Parathyroid adenoma (tissue), 2 donors: ENCODE results near the gene SMC2.

ENCODE experiments used
- H2AFZ ChIP-seq: fragments of 300-600 bp; sonication (generic); one replicate; pipeline ENCODE4 v1.7.0; 2017; ENCODE audit warnings: antibody characterized with exemption, mild to moderate bottlenecking
- H3K27ac ChIP-seq: fragments of 300-600 bp; sonication (generic); one replicate; pipeline ENCODE4 v1.7.0; 2017
- H3K27me3 ChIP-seq: fragments of 300-600 bp; sonication (generic); one replicate; pipeline ENCODE4 v1.7.0; 2017; ENCODE audit warnings: low read length; ENCODE audit not compliant: control insufficient read depth, insufficient read depth
- H3K36me3 ChIP-seq: fragments of 300-600 bp; sonication (generic); one replicate; pipeline ENCODE4 v1.7.0; 2017; ENCODE audit warnings: low read length; ENCODE audit not compliant: control insufficient read depth, insufficient read depth
- H3K4me1 ChIP-seq: fragments of 300-600 bp; sonication (generic); one replicate; pipeline ENCODE4 v1.7.0; 2017; ENCODE audit warnings: control low read depth
- H3K4me2 ChIP-seq: fragments of 300-600 bp; sonication (generic); one replicate; pipeline ENCODE4 v1.7.0; 2017; ENCODE audit warnings: low read length
- H3K4me3 ChIP-seq: fragments of 300-600 bp; sonication (generic); one replicate; pipeline ENCODE4 v1.7.0; 2017; ENCODE audit warnings: low read depth, low read length
- H3K79me2 ChIP-seq: fragments of 300-600 bp; sonication (generic); one replicate; pipeline ENCODE4 v1.7.0; 2017; ENCODE audit warnings: control low read depth
- H3K9ac ChIP-seq: fragments of 300-600 bp; sonication (generic); one replicate; pipeline ENCODE4 v1.7.0; 2017; ENCODE audit warnings: mild to moderate bottlenecking
- H3K9me3 ChIP-seq: fragments of 300-600 bp; sonication (generic); one replicate; pipeline ENCODE4 v1.7.0; 2017; ENCODE audit warnings: low read length; ENCODE audit not compliant: control insufficient read depth
- CTCF ChIP-seq: fragments of 300-600 bp; sonication (generic); IDR thresholded peaks from one replicate; pipeline ENCODE4 v1.7.0; 2017; ENCODE audit warnings: antibody characterized with exemption, mild to moderate bottlenecking
- donor health status: primary hyperparathyroidism.

Gene SMC2

GRCh38 chr9:104108315-104108714 lies 14.2 kb downstream of the SMC2 start:
- H3K4me1 ChIP-seq: no peaks in the 10 kb centered on the region
- H2AFZ ChIP-seq: no peak overlapping the region
- no peak overlapping the region for H3K4me2 ChIP-seq
- H3K9me3 ChIP-seq: no peaks in the 10 kb centered on the region
- H3K79me2 ChIP-seq: no peaks in the 10 kb centered on the region
- H3K27me3 ChIP-seq: no peaks in the 10 kb centered on the region
- TF ChIP-seq CTCF: no peak
- H3K36me3 ChIP-seq: no peaks in the 10 kb centered on the region
- H3K4me3 ChIP-seq: no peak overlapping the region
- no peak overlapping the region for H3K27ac ChIP-seq
- no peak overlapping the region for H3K9ac ChIP-seq

GRCh38 chr9:104110509-104110908 lies 16.4 kb downstream of the SMC2 start:
- no peak overlapping the region for H3K9ac ChIP-seq
- H3K4me1 ChIP-seq: no peaks in the 10 kb centered on the region
- no peak overlapping the region for H3K4me3 ChIP-seq
- no peaks in the 10 kb centered on the region for H3K27me3 ChIP-seq
- H3K79me2 ChIP-seq: no peaks in the 10 kb centered on the region
- H3K27ac ChIP-seq: no peak overlapping the region
- H2AFZ ChIP-seq: no peak overlapping the region
- no peaks in the 10 kb centered on the region for H3K9me3 ChIP-seq
- no peaks in the 10 kb centered on the region for H3K36me3 ChIP-seq
- TF ChIP-seq CTCF: no peak
- H3K4me2 ChIP-seq: no peak overlapping the region

DNA sequence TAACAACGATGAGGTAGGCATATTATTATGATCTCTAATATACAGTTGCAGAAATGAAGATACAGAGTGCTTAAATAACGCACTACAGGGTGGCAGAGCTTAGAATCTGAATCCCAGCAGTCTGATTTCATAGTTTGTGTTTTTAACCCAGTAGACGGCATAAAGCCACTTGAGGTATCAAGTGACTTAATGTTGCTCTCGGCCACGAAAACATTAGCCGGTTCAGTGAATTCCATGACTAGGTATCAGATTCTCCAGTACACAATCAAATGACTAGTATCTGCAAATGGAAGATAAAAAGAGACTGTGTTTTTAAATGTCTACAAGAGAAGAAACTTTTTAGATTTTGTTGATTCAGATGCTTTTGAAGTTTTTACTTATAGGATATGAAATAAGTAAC lies 24.8 kb downstream of the SMC2 start:
- no peaks in the 10 kb centered on the region for H3K36me3 ChIP-seq
- no peaks in the 10 kb centered on the region for H3K27me3 ChIP-seq
- peak overlapping the region; percentile 36 for H3K4me2 ChIP-seq
- H3K4me1 ChIP-seq: no peaks in the 10 kb centered on the region
- no peaks in the 10 kb centered on the region for H3K79me2 ChIP-seq
- H3K9me3 ChIP-seq: no peaks in the 10 kb centered on the region
- H3K9ac ChIP-seq: no peak overlapping the region
- no peak overlapping the region for H3K27ac ChIP-seq
- H2AFZ ChIP-seq: no peak overlapping the region
- no peak for TF ChIP-seq CTCF
- H3K4me3 ChIP-seq: no peak overlapping the region

DNA sequence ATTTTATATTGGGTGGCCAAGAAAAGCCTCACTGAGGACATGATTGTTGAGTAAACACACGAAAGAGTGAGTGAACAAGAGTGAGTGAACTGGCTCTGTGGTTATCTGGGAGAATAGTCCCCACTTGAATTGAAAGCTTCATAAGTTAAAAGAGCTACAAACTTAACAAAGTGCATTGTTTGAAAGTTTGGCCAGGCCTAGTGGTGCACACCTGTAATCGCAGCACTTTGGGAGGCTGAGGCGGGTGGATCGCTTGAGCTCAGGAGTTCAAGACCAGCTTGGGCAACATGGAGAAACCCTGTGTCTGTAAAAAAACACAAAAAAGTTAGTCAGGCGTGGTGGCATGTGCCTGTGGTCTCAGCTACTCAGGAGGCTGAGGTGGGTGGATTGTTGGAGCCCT lies 26.9 kb downstream of the SMC2 start:
- no peak for TF ChIP-seq CTCF
- no peak overlapping the region for H3K4me2 ChIP-seq
- H2AFZ ChIP-seq: no peak overlapping the region
- H3K27ac ChIP-seq: no peak overlapping the region
- no peak overlapping the region for H3K9ac ChIP-seq
- H3K4me3 ChIP-seq: no peak overlapping the region
- no peaks in the 10 kb centered on the region for H3K9me3 ChIP-seq
- H3K27me3 ChIP-seq: no peaks in the 10 kb centered on the region
- no peaks in the 10 kb centered on the region for H3K36me3 ChIP-seq
- H3K79me2 ChIP-seq: no peaks in the 10 kb centered on the region
- no peaks in the 10 kb centered on the region for H3K4me1 ChIP-seq

GRCh38 chr9:104138243-104138868 lies 44.2 kb downstream of the SMC2 start:
- no peak overlapping the region for H3K4me2 ChIP-seq
- H3K27ac ChIP-seq: no peak overlapping the region
- no peaks in the 10 kb centered on the region for H3K27me3 ChIP-seq
- H3K9ac ChIP-seq: no peak overlapping the region
- H3K4me3 ChIP-seq: no peak overlapping the region
- H3K79me2 ChIP-seq: no peaks in the 10 kb centered on the region
- TF ChIP-seq CTCF: no peak
- H3K4me1 ChIP-seq: no peaks in the 10 kb centered on the region
- no peaks in the 10 kb centered on the region for H3K9me3 ChIP-seq
- H3K36me3 ChIP-seq: no peaks in the 10 kb centered on the region
- H2AFZ ChIP-seq: no peak overlapping the region
